ENCODE results near the gene SLC1A2. TPM values are rescaled to one million over a fixed set of nuclear protein-coding genes. Genes with fewer than 3 reads are reported as not detected.

Gene SLC1A2
- total and polyA plus RNA-seq, 2 donors (not counting 3 experiments of a cell fraction or from before 2014, with no cell fraction given), result not detected

GRCh38 chr11:35389112-35389511, 30.2 kb downstream of the SLC1A2 start:
- H3K27me3 ChIP-seq (ENCODE audit: control insufficient read depth in 2 of 2, insufficient read depth in 2 of 2, low read length in 2 of 2), result peaks cover 10 to 17% of the 10 kb centered on the region in 2 experiments
- dilution Hi-C loops (cut with MboI; ENCODE audit: extremely low pct_ligation_motif_present, low sequenced_read_pairs) (no loop called here), intact Hi-C loops (cut with micrococcal nuclease) (no loop called here)
- no peak overlapping the region for H3K4me3 ChIP-seq (replicated peaks in 1 of 3; ENCODE audit: insufficient read depth in 1 of 3, low read depth in 1 of 3, low read length in 3 of 3)
- H3K9ac ChIP-seq (replicated peaks; ENCODE audit: extremely low read depth, insufficient read depth, low read length), result no peak overlapping the region
- POLR2A ChIA-PET, result no interaction called here
- no peaks in the 10 kb centered on the region for H3K9me1 ChIP-seq (replicated peaks; ENCODE audit: control insufficient read depth, extremely low read depth, insufficient read depth, low read length)
- no TSS peak for BruUV-seq (replicated peaks)
- CTCF ChIA-PET, result interaction anchor here (1.1 to 7.6 kb wide), 2 partner anchors 450 to 462 kb away, joined by 4 to 124 read pairs; no protein-coding TSS in a partner anchor
- no peaks in the 10 kb centered on the region for H3K36me3 ChIP-seq (ENCODE audit: control insufficient read depth in 2 of 2, extremely low read depth in 1 of 2, insufficient read depth in 2 of 2, low read length in 2 of 2)
- TF ChIP-seq MYC (IDR thresholded peaks at IDR 0.05; ENCODE audit: low read depth, low read length), result no peak
- no peak for TF ChIP-seq POLR2AphosphoS5 (IDR thresholded peaks at IDR 0.05; ENCODE audit: insufficient read depth, low read depth, low read length)
- no peak for TF ChIP-seq JUN (IDR thresholded peaks at IDR 0.05; ENCODE audit: borderline replicate concordance, insufficient read depth, insufficient read length, low read depth)
- TF ChIP-seq POLR2A (IDR thresholded peaks at IDR 0.05; ENCODE audit: low read depth, low read length), result no peak
- TF ChIP-seq, protein P1, sequence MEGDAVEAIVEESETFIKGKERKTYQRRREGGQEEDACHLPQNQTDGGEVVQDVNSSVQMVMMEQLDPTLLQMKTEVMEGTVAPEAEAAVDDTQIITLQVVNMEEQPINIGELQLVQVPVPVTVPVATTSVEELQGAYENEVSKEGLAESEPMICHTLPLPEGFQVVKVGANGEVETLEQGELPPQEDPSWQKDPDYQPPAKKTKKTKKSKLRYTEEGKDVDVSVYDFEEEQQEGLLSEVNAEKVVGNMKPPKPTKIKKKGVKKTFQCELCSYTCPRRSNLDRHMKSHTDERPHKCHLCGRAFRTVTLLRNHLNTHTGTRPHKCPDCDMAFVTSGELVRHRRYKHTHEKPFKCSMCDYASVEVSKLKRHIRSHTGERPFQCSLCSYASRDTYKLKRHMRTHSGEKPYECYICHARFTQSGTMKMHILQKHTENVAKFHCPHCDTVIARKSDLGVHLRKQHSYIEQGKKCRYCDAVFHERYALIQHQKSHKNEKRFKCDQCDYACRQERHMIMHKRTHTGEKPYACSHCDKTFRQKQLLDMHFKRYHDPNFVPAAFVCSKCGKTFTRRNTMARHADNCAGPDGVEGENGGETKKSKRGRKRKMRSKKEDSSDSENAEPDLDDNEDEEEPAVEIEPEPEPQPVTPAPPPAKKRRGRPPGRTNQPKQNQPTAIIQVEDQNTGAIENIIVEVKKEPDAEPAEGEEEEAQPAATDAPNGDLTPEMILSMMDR (IDR thresholded peaks at IDR 0.05; ENCODE audit: extremely low read depth in 1 of 2, insufficient read depth in 1 of 2, low read depth in 1 of 2, low read length in 2 of 2), result no peak
- no peak for TF ChIP-seq EZH2 (IDR thresholded peaks at IDR 0.05; ENCODE audit: borderline replicate concordance, low read depth, low read length, severe bottlenecking)
- TF ChIP-seq GATA2 (IDR thresholded peaks at IDR 0.05; ENCODE audit: insufficient read depth, insufficient read length, low read depth, low read length), result no peak
- no peak for TF ChIP-seq MAX (IDR thresholded peaks at IDR 0.05; ENCODE audit: insufficient read depth, insufficient read length)
- no peak for TF ChIP-seq FOS (IDR thresholded peaks at IDR 0.05; ENCODE audit: borderline replicate concordance, insufficient read depth, low read length)
- no peaks in the 10 kb centered on the region for H3K9me3 ChIP-seq (replicated peaks; ENCODE audit: control insufficient read depth, insufficient read depth, low read length)
- H3K27ac ChIP-seq (ENCODE audit: insufficient read depth, low read depth, low read length), result no peak overlapping the region
- no peak overlapping the region for H2AFZ ChIP-seq (ENCODE audit: low read depth, low read length)
- no peaks in the 10 kb centered on the region for H4K20me1 ChIP-seq (replicated peaks; ENCODE audit: control insufficient read depth, extremely low read depth, insufficient read depth, low read length)
- DNase-seq (ENCODE audit: low read depth, low spot score) (no peak), FAIRE-seq (no peak)
- no peaks in the 10 kb centered on the region for H3K79me2 ChIP-seq (ENCODE audit: control insufficient read depth, insufficient read depth, low read length)
- no peaks in the 10 kb centered on the region for H3K4me1 ChIP-seq (ENCODE audit: control insufficient read depth, extremely low read depth, insufficient read depth, low read length)
- no peak overlapping the region for H3K4me2 ChIP-seq (ENCODE audit: insufficient read depth, low read length)

Measured in endothelial cell of umbilical vein (primary cell).